SU-DHL-6 (cell line): Measurements from ENCODE around the gene C19orf44.

Experiments used
- H2AFZ ChIP-seq: fragments of 200-600 bp; sonication (generic); 2 replicates; pipeline ENCODE4 v1.6.1; 2014; ENCODE audit warnings: low read depth, mild to moderate bottlenecking, moderate library complexity, mixed read lengths, antibody characterized with exemption, low read length; ENCODE audit not compliant: severe bottlenecking
- H3F3A ChIP-seq: fragments of 200-600 bp; shearing (Covaris generic); 2 replicates; pipeline ENCODE4 v1.6.0; 2016; ENCODE audit warnings: antibody characterized with exemption, mild to moderate bottlenecking; ENCODE audit not compliant: insufficient read depth
- H3K27ac ChIP-seq: fragments of 200-600 bp; sonication (generic); 2 replicates; pipeline ENCODE4 v1.5.1; 2016; ENCODE audit warnings: low read depth, mild to moderate bottlenecking, low read length, moderate library complexity, mixed read lengths
- H3K27me3 ChIP-seq: fragments of 200-600 bp; sonication (generic), shearing (Covaris generic); 2 replicates; pipeline ENCODE4 v1.6.0; 2014; ENCODE audit warnings: mild to moderate bottlenecking, low read length
- H3K36me3 ChIP-seq: fragments of 200-600 bp; sonication (generic); 2 replicates; pipeline ENCODE4 v1.6.1; 2014; ENCODE audit warnings: mild to moderate bottlenecking, low read length, mixed read lengths
- H3K4me2 ChIP-seq: fragments of 300-600, 200-600 bp; shearing (Covaris generic), sonication (generic); 2 replicates; pipeline ENCODE4 v1.6.0; 2014; ENCODE audit warnings: low read length, low read depth, mild to moderate bottlenecking; ENCODE audit not compliant: poor library complexity, severe bottlenecking
- H3K4me3 ChIP-seq: fragments of 200-600 bp; sonication (generic); 2 replicates; pipeline ENCODE4 v1.5.1; 2014; ENCODE audit warnings: antibody characterized with exemption, low read length, mild to moderate bottlenecking, mixed read lengths; ENCODE audit not compliant: insufficient read depth, poor library complexity, severe bottlenecking
- H3K79me2 ChIP-seq: fragments of 200-600 bp; sonication (generic); 2 replicates; pipeline ENCODE4 v1.6.1; 2014; ENCODE audit warnings: mild to moderate bottlenecking, low read length, moderate library complexity; ENCODE audit not compliant: insufficient read depth
- H3K9ac ChIP-seq: fragments of 200-600 bp; sonication (generic); 2 replicates; pipeline ENCODE4 v1.7.0; 2014; ENCODE audit warnings: mild to moderate bottlenecking, low read length
- H3K9me2 ChIP-seq: fragments of 200-600 bp; sonication (generic); replicated peaks from 2 replicates; pipeline ENCODE4 v1.6.1; 2014; ENCODE audit warnings: low read length; ENCODE audit not compliant: insufficient read depth
- H3K9me3 ChIP-seq: fragments of 200-600 bp; sonication (generic); 2 replicates; pipeline ENCODE4 v1.6.1; 2014; ENCODE audit warnings: low read length, mixed read lengths; ENCODE audit not compliant: insufficient read depth
- H4K20me1 ChIP-seq: fragments of 200-600 bp; sonication (generic); 2 replicates; pipeline ENCODE4 v1.6.1; 2014; ENCODE audit warnings: low read depth, mild to moderate bottlenecking, antibody characterized with exemption, low read length, moderate library complexity, mixed read lengths
- CTCF ChIP-seq: fragments of 200-600 bp; sonication (generic); IDR thresholded peaks from one replicate; pipeline ENCODE4 v1.5.1; 2017; ENCODE audit warnings: antibody characterized with exemption, mild to moderate bottlenecking, low read length, moderate library complexity; ENCODE audit not compliant: insufficient read depth, poor library complexity, severe bottlenecking
- EZH2phosphoT487 ChIP-seq: fragments of 200-600 bp; sonication (generic), shearing (Covaris generic); conservative IDR thresholded peaks from 2 replicates; pipeline ENCODE4 v1.6.1; 2018; ENCODE audit warnings: mild to moderate bottlenecking, antibody characterized with exemption, low read length, moderate library complexity, mixed read lengths

C19orf44 gene

GRCh38 chr19:16540948-16541347, 44.8 kb downstream of the C19orf44 start:
- TF ChIP-seq EZH2phosphoT487, result no peak
- H3K36me3 ChIP-seq, result peaks cover 6% of the 10 kb centered on the region
- peak overlapping the region; percentile 81 for H3K4me2 ChIP-seq
- peak overlapping the region; percentile 92 for H3K4me3 ChIP-seq
- H3K27me3 ChIP-seq, result no peaks in the 10 kb centered on the region
- H3K79me2 ChIP-seq, result peaks cover 90% of the 10 kb centered on the region
- peaks cover 15% of the 10 kb centered on the region; the same call in 1 of the 2 replicates for H4K20me1 ChIP-seq
- no peaks in the 10 kb centered on the region for H3K9me3 ChIP-seq
- H2AFZ ChIP-seq, result no peak overlapping the region
- H3F3A ChIP-seq, result peaks cover 21% of the 10 kb centered on the region
- H3K9me2 ChIP-seq, result no peaks in the 10 kb centered on the region
- H3K9ac ChIP-seq, result peak overlapping the region; percentile 89
- H3K27ac ChIP-seq, result no peak overlapping the region

- Histone ChIP-seq H3K4me3 (peak overlapping the region; percentile 92), H3K36me3 (peaks cover 6% of the 10 kb centered on the region), H3K9me3 (no peaks in the 10 kb centered on the region), H3K27me3 (no peaks in the 10 kb centered on the region), H3K4me2 (peak overlapping the region; percentile 81), H3F3A (peaks cover 21% of the 10 kb centered on the region), H3K27ac (peak overlapping the region; percentile 85), H3K79me2 (peaks cover 83% of the 10 kb centered on the region), H4K20me1 (peaks cover 15% of the 10 kb centered on the region; the same call in 1 of the 2 replicates), H3K9me2 (no peaks in the 10 kb centered on the region), H2AFZ (peak overlapping the region; percentile 30), H3K9ac (peak overlapping the region; percentile 89)
- TF ChIP-seq CTCF (no peak), EZH2phosphoT487 (no peak)
These were observed 45.4 kb downstream of the C19orf44 start for GRCh38 chr19:16541526-16542044.

GRCh38 chr19:16542045-16542909, 46.1 kb downstream of the C19orf44 start, which contains the start of gene CHERP:
CHERP (minus strand) TSS chr19:16542437; CDS start chr19:16542378, 59 bp downstream.
- Histone ChIP-seq H3K9ac (peak within 1 kb of the TSS; percentile 89), H3K9me3 (no peaks in the 10 kb centered on the region), H3K36me3 (peaks cover 6% of the 10 kb centered on the region), H3K9me2 (no peaks in the 10 kb centered on the region), H3K27ac (peak within 1 kb of the TSS; percentile 85), H3K4me3 (peak within 1 kb of the TSS; percentile 92), H3K27me3 (no peaks in the 10 kb centered on the region), H4K20me1 (peaks cover 15% of the 10 kb centered on the region; the same call in 1 of the 2 replicates), H3K79me2 (peaks cover 79% of the 10 kb centered on the region), H2AFZ (peak within 1 kb of the TSS; percentile 30), H3F3A (peaks cover 21% of the 10 kb centered on the region), H3K4me2 (peak within 1 kb of the TSS; percentile 81)
- TF ChIP-seq CTCF (no peak), EZH2phosphoT487 (no peak)
